Umbilical cord (tissue), 2 donors: ENCODE data around the gene MSL2. TPM values are rescaled to one million over a fixed set of nuclear protein-coding genes. Genes with fewer than 3 reads are reported as not detected.
A peak's percentile ranks its signal among the peaks of the same experiment; 100 is the strongest.
"Not testable (repeated sequence)": the region's sequence is repeated elsewhere in the genome, so short reads cannot be mapped to it uniquely, and the experiment has no call there.

Experiments used
- DNase-seq: peaks from one replicate; pipeline ENCODE4 v3.0.0-alpha.2; 2015; ENCODE audit warnings: low spot score
- total RNA-seq: library from RNA; depleted of rRNA; stranded (reverse); fragments of >200 nt; gene quantifications from one replicate; pipeline ENCODE4 v1.2.3, GENCODE V29; 2014; ENCODE audit warnings: low replicate concordance; ENCODE audit not compliant: insufficient read depth

The MSL2 gene
- total RNA-seq: 55.6 TPM

- peak; percentile 84 for DNase-seq
Measured at GRCh38 chr3:136196064-136196400, at the start of gene MSL2. Gene MSL2, minus strand, starts transcription at chr3:136196335. Its CDS starts 1,222 bp downstream, at chr3:136195113.

- DNase-seq: no peak
Measured at GRCh38 chr3:136245691-136246090, 49.6 kb upstream of the MSL2 start.

DNA sequence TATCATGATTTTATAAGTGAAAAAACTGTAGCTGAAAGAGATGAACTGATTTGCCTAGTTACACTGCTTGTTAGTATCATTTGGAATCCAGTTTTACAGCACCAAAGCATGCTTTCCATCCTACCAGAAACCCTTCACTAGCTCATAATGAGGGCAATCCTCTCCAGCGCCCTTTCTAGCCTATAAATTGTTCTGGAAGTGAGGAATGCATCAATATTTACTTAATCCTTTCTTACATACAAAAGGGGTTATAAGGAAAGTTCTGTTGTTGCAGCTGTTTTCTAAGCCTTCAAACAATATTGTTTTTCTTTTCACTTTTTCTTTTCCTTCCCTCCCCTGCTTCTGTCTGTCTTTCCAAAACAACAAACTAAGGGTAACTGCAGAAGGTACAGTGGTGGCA, 43.0 kb upstream of the MSL2 start:
- no peak for DNase-seq

GRCh38 chr3:136237961-136238649, 42.0 kb upstream of the MSL2 start:
- DNase-seq: no peak

- no peak for DNase-seq
Measured at GRCh38 chr3:136237103-136237502, 41.0 kb upstream of the MSL2 start.

DNA sequence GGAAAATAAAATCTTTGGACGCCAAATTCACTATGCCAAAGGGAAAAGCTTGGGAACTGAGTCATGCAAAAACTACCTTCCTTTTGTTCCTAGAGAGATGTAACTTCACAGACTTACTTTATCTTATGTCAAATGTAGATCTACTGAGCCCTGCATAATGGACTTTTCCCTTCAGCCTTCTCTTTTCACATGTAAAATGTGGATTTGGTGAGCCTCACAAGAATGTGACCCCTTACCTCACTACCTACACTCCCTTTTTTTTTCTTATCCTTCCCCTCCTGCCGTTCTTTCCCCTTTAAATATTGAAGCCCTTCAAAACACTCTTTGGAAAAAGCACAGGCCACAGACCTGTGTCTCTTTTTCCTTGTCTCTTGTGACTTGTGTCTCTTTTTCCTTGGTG, 40.0 kb upstream of the MSL2 start:
- DNase-seq: no peak

DNA sequence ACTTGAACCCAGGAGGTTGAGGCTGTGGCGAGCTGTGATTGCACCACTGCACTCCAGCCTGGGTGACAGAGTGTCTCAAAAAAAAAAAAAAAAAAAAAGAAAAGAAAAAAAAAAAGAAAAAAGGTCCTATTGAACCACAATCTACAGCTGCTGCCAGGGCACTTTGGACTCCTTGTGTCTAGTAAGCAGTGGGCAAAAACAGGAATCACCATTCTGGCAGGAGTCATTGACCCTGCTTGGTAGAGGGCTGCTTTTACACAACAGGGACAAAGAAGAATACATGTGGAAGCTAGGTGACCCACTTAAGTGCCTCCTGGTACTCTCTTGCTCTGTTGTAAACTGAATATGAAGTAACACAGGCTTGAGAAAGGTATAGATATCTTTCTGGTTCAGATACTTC, 39.4 kb upstream of the MSL2 start:
- DNase-seq: no peak

- DNase-seq: no peak
Measured at GRCh38 chr3:136232413-136232812, 36.3 kb upstream of the MSL2 start.

DNA sequence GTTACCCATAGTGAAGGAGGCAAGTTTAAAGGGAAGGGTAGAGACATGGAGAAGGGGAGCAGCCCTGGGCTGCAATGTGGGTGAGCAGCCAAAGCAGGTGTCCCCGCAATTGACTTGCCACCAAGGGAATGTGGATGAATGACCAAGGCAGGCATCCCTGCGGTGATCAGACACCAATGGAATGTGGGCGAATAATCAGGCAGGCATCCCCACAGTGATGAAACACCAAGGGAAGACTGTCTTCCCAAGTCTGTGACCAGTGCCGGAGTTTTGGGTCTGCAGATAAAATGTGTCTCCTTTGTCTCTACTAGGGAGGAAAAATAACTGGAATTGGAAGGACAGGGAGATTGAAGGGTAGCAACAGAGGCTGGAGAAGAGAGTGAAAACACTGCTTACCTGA, 26.6 kb upstream of the MSL2 start:
- DNase-seq: not testable (repeated sequence)

DNA sequence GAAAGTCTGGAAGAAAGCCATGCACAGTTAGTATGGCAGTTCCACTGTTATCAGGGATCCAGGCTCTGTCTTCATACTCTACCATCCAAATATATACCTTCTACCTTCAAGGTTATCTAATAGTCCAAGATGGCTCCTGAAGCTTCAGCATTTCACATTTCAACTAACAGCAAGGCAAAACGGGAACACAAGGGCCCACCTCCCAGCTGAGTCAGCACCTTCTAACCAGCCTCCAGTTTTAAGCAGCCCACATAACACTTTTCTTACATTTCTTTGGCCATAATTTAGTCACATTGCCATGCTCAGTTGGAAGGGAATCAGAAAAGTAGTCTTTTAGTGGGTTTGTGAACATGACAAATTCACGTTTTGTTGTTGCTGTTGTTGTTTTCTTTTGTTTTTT, 15.4 kb upstream of the MSL2 start:
- no peak for DNase-seq

DNA sequence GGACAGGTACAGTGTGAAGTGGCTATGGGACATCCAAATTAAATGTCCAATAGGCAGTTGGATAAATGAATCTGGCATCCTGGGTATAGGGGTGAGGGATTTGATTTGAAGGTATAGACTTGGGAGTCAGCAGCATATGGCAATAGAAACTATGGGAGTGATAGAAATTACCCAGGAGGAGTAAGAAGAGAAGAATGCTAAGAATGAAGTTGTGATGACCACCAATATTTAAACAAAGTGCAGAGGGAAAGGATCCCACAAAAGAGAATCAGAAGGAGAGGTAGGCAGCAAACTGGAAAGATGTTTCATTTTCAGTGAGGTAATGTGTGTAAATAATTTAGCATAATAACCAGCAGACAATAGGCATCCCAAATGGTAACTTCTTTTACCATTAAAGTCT, 13.8 kb upstream of the MSL2 start:
- no peak for DNase-seq

- DNase-seq: no peak
Measured at GRCh38 chr3:136207489-136208115, 11.5 kb upstream of the MSL2 start.

DNA sequence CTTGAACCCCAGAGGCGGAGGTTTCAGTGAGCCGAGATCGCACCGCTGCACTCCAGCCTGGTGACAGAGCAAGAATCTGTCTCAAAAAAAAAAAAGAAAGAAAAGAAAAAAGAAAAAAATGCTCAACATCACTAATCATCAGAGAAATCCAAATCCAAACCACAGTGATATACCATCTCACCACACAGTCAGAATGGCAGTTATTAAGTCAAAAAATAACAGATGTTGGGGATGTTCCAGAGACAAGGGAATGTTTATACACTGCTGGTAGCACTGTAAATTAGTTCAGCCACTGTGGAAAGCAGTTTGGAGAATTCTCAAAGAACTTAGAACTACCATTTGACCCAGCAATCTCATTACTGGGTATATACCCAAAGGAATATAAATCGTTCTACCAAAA, 3.1 kb upstream of the MSL2 start:
- not testable (repeated sequence) for DNase-seq

GRCh38 chr3:136198462-136199078, 2.4 kb upstream of the MSL2 start:
- DNase-seq: not testable (repeated sequence)

DNA sequence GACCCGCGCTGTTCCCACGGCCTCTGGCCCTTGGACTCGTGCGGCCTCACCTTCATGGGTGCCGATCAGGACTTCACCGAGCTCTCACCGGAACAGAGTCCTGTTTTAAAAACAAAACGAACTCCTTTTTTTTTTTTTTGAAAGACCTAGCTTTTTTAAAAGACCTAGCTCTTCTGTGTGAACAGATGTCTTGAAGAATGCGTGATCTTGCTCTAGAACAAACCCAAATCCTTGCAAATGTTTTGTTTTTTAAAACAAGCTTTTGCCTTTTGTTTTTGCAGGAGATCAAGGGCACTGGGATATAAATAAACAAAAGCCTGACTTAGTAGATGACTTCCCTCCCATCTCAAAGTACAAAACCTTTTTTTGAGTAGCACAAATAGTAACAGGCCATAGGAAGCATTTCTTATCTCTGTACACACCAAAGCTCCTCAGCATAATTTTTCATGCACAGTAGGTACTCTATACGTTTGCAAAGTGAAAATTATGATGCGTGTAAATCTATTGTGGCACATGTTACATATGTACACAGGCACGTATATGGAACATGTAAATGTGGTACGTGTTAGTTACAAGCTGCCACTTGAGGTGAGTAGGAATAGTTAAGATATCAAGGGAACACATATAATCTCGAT, 1.1 kb upstream of the MSL2 start:
- DNase-seq: no peak

DNA sequence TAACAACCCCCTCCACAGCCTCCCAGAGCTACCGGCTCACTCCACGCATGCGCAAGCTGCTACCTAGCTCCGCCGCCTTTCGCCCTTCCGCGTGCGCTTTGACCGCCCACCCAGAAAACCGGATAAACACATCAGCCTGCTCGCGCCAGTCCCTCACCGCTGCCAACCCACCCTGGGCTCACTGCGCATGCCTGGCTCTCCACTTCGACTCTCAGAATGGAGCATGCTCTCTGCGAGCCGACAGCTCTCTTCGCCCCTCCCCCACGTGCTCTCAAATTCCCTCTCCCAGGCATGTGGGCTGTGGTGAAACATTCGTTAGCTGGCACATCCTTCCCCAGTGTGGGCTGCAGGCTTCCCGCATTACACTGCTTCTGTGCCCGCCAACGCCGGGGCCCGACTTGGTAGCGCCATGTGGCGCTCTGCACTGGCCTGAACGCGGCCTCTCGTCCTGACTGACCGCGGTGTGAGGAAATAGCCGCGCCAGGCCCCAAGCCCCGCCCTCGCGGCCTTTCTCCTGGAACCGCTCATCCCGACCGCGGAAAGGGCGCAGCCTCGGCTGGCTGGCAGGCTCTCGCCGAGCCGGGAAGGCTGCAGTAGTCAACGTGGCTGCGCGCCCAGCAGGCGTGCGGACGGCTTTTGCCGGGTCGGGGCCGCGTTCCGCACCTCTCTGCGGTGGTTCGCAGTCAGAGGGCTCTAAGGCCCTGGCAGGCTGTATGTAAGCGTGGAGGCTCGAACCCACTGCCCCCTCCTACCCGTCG, 445 bp upstream of the MSL2 start:
- DNase-seq: peak; percentile 100

- peak; percentile 57 for DNase-seq
Measured at GRCh38 chr3:136195258-136196063, 674 bp downstream of the MSL2 start.

DNA sequence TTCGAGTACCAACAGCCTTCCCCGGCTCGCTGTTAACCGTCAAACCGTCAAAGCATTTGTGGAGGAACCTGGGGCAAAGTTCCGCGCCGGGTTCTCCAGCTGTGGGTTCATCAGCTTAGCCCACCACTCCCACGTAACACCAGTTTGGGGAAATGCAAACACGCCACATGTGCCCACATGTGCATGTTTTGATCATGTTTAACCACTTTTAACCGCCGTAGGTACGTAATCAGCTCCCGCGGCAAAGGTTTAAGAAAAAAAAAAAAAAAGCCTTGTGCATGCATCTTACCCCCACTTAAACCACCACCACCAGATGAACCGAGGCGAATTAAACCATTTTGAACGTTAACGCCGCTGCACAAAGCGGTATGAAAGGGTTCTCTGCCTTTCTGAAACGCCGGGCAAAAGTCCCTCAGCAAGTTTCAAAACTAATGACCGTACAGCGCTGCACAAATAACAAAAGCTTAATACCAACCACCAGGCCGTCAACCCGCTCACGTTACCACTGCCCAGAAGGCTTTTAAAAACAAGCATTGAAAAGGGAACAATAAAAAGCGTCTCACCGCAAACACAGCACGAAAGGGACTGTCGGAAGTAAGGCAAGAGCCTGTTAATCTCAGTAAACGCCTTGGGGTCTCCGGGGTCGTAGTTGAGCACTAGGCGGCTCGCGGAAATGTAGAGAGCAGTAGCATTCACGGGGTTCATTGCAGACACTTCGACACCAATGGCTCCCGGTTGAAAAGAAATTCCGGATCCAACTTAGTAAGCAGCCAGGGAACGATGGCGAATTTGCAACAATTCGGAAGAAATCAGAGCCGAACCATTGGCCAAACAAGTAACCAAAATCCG, 1.5 kb downstream of the MSL2 start:
- peak; percentile 30 for DNase-seq

GRCh38 chr3:136193278-136194054, 2.7 kb downstream of the MSL2 start:
- peak; percentile 24 for DNase-seq
